GM19468 (cell line): ENCODE results near the gene RNF208.
A peak's percentile ranks its signal among the peaks of the same experiment; 100 is the strongest.

Experiments used
- ATAC-seq: cut with Tn5 transposase; IDR thresholded peaks from one replicate; pipeline ENCODE4 v1.9.1; 2021; ENCODE audit warnings: mild to moderate bottlenecking, moderate library complexity, moderate number of reproducible peaks; ENCODE audit not compliant: unreplicated experiment; ENCODE audit errors: extremely low read depth

RNF208 gene

DNA sequence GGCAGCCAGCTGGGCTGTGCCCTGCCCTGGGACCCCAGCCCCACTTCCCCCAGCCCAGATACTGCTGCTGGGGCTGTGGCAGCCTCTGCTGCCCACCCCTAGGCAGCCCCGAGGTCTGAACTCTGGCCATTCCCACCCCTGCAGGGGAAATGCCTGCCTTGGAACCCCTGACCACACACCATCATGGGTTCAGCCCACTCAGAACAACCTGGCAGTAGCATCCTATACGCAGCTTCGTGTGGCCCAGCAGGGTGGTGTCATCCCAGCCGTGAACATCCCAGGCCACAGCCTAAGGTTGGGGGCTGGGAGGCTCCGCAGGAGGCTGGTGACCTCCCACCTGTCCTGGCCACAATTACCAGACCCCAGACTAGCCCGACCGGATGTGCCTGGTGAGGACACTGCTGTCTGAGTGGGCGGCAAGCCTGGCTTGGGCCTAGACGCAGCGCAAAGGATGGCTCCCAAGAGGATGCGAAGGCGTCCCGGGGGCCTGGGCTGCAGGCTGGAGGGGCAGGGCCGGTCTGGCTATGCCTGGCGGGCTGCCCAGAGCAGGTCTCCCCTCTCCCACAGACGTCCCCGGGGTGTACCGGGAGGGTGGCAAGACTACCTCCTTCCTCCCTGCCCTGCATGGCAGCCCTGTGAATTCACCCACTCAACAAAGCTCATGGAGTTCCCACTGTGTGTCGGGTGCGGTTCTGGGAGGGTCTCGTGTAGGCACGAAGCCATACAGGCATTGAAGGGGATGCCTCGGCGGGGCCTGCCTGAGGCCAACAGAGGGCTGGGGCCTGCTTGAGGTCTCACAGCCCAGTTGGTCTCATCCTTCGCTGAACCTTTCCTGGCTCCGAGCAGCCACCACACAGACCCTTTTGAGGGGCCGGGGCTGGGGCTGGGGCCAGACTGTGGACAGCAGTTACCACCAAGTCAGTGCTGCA, 7.2 kb upstream of the RNF208 start:
- ATAC-seq = no peak

DNA sequence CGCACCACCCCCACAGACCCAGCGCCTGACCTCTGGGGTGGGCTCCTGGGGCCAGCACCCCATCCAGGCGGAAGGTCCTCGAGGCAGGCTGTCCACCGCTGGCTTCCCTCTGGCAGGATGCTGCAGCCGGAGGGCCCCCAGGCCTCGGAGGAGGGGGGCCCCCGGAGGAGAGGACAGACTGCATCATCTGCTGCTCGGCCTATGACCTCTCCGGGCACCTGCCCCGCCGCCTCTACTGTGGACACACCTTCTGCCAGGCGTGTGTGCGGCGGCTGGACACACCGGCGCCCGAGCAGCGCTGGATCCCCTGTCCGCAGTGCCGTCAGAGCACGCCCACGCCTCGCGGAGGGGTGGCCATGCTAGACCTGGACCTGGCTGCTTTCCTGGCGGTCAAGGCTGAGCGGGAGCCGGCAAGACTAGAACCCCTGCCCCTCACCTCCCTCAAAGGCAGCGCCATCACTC, 6.5 kb upstream of the RNF208 start:
- no peak for ATAC-seq

DNA sequence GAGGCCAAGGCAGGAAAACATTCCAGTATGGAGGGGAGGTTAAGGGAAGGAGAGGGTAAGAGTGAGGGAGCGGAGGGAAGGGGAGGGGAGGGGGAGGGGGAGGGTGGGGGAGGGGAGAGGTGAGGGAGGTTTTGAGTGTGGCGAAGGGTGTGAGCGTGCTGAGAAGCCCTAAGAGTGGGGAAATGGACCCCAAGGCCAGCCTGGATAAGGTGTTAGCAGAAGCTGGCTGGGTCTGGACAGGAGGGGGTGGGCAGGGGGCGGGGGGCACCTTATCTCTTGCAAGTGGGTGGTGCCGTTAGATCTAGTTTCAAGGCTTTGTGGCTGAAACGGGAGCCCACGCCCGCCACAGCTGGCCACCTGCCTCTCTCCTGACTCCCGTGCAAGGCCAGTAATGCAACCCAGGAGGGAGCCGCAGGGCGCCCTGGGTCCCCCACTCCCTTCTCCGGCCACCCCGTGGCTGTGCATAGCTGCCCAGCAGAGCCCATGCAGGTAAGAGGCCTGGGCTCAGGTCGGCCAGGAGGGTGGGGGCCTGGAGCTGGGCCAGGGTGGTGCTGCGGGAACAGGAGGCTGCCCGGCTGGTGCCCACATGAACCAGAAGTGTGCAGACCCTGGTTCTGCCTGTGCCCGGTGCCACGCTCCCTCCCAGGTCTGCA, 5.9 kb upstream of the RNF208 start:
- no peak for ATAC-seq

DNA sequence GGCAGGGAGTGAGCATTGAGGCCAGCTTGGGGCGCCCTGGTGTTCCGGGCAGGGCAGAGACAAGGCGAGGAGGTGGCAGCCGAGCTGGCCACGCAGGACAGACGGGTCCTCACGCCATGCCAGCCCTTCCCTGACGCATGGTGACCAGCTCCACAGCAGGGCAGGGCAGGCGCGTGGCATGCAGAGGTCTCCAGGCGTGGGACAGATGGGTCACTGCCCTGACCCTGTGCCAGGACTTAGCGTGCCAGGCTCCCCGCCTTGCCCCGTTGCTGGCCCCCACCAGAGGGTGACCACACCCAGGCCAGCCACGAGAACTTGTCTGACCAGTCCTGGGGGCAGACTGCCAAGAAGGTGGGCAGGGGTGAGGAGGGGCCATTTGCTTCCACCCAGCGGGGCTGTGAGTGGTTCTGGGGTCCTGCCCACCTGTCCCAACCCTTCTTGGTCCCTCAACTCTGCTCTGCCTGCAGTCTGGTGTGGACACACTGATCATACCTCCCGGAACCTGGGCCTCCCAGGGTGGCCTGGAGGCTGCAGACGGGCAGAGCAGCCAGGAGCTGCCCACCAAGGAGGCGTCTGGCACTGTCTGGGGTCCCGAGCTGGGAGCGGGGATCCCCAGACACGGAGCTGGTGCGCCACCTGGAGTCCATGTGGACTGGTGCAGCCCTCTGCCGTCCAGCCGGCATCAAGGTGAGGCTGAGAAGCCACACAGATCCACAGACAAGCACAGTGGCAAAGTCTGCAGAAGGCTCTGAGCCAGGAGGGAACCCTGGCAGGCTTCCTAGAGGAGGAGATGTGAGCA, 5.2 kb upstream of the RNF208 start, which contains the start of gene RNF224:
Gene RNF224, plus strand, starts transcription at position 449 of the 799 bp plus-strand sequence. CDS start 834 bp downstream, outside the sequence.
- no peak for ATAC-seq

DNA sequence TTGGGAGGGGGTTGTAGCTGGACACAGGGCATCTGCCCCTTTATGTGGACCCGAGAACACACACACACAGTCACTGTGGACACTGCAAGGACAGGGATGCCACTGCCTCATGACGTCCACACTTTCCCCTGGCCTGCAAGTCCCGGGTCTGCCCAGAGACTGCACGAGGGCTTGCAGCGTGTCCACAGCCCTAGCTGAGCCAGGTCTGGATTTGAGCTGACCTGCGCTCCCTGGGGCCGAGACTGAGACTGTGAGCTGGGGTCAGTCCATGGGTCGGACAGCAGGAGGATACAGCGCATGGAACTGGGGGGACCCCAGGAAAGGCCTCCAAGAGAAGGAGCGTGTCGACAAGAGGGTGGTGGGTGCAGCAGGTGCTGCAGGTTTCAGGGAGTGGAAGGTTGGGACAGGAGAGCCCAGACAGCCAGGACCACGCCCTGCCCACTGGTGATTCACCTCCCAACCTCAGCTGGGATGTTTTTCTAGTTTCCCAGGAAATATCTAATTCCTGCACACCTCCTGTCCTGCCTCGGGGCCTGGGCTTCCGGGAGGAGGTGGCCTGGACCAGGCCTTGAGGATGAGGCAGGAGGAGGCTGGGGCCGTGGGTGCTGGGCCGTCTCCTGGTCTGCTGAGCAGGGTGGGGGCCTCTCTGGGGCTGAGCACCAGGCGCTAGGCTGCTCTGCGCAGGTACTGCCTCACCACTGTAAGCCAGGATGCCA, 4.5 kb upstream of the RNF208 start:
- no peak for ATAC-seq

DNA sequence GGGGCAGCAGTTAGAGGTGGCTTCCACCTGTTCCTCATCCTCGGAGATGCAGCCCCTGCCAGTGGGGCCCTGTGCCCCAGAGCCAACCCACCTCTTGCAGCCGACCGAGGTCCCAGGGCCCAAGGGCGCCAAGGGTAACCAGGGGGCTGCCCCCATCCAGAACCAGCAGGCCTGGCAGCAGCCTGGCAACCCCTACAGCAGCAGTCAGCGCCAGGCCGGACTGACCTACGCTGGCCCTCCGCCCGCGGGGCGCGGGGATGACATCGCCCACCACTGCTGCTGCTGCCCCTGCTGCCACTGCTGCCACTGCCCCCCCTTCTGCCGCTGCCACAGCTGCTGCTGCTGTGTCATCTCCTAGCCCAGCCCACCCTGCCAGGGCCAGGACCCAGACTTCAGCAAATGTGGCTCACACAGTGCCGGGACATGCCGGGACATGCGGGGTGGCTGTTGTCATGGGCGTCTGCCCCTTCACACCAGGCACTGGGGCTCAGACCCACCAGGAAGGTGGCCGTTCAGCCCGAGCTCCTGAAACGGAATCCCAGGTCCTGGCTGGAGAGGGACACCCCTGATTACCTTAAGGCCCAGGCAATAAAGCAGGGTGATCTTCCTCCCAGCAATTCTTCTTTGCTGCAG, 3.8 kb upstream of the RNF208 start:
- ATAC-seq = no peak

DNA sequence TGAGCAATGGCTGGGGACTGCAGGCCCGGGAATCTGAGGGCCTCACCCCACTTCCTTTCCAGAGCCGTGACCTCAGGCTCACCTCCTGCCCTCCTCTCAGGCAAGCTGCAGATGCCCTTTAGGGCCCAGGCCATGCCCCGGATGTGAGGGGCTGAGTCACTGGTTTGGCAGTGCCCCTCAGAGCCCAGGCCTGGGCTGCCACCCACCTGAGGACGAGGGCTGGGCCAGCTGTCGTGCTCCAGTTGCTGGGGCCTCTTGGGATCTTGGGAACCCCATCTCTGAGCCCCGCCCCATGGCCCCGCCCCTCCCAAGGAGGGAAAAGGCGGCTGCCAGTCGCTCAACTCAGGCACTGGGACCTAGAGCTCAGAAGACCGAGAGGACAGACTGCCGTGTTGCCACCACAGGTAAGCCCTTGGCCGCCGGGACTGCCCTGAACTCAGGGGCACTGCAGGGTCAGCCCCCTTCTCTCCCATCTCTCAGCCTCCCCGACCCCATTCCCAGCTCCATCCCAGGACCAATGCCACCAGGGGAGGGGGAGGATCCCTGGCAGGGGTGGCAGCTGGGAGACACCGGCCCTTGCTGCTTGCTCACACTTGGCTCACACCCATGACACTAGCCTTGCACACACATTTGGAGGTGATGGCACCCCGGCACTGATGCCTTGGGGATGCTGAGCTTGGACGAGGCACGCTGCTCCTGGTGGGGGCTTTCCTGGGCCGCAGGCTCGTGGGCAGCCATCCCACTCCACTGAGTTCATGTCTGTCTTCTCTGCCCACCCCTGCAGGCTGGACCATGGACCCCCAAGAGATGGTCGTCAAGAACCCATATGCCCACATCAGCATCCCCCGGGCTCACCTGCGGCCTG, 3.0 kb upstream of the RNF208 start, which contains the start of gene CYSRT1:
Gene CYSRT1, plus strand, starts transcription at position 345 of the 865 bp plus-strand sequence. Its CDS starts 448 bp downstream, at position 793.
- ATAC-seq = no peak

DNA sequence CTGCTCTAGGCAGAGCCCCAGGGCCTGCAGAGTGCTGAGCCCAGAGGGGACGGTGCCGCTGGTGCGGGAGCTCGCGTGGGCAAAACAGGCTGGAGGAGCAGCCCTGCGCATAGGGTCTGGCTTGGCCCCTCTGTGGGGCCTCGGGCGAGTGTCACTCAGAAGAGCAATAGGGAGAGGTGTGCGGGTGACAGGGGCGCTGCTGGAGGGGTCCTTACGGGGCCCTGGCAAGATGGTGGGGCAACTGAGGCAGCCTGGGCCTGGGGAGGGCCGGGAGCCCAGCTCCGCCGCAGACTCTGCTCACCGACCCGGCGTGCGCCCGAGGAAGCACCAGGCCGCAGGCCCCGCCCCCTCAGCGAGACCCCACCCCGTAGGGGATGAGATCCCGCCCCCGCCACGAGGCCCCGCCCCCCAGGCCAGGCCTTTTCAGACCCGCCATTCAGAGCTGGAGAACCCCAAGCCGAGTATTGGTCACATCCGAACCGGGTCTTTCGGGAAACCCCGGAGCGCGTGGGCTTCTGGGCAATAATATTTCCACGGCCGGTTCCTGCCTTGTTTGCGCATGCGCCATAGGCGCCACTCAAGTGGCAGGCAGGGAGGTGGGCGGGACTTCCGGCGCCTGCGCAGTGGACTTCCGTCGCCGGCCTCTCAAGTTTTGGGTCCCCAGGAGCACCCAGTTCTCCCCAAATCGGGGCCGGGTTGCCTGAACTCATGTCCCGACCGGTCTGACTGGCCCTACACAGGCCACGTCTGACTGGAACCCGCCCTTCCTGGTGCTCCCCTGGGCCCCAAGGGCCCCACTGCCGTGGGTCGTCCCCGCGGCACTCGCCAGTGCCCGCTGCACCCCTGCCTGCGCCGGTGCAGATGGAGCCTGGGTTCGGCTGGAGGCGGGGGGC, 1.3 kb upstream of the RNF208 start:
- ATAC-seq = peak; percentile 66

DNA sequence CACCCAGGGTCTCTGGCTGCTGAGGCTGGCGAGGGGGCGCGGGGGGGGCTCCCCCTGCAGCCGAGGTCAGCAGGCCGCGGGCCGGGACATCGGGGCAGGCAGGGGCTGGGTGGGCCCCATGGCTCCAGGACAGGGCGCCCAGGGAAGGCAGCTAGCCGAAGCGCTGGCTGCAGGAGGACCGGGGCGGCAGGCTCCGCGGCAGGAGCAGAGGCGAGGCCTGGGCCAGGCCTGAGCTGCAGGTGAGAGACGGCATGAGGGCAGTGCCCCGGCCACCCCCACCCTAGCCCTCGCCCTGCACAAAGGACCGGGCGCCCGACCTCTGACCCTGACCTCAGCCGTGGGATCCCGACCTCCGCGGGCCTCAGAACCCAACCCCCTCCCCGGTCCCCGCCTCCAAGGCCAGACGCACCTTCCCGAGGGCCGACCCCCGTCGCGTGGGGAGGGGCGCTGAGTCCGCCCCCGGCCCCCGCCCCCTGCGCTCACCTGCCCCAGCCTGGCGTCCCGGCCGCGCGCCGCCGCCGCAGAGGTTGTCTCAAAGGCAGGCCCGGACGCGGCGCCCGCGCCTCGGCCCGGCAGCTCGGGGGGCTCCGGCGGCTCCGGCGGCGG, 431 bp downstream of the RNF208 start:
- no peak for ATAC-seq

DNA sequence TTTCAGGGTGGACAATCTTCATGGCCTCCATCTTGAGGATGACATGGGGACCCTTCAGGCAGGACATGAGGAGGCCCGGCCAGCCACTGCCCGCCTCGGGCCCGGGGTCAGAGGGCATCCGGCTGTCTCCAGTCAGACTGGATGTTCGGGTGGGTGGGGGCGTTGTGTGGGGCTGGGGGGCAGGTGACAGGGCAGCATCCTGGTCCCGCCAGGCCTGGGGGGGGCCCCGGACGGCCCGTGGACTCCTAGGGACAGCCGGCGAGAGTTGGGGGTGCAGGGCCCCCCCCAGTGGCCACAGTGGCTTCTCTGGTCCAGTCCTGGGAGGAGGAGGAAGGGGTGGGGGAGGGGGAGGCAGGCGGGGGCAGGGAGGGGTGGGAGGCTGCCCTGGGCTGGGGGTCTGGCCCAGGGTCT, 940 bp downstream of the RNF208 start:
- no peak for ATAC-seq

DNA sequence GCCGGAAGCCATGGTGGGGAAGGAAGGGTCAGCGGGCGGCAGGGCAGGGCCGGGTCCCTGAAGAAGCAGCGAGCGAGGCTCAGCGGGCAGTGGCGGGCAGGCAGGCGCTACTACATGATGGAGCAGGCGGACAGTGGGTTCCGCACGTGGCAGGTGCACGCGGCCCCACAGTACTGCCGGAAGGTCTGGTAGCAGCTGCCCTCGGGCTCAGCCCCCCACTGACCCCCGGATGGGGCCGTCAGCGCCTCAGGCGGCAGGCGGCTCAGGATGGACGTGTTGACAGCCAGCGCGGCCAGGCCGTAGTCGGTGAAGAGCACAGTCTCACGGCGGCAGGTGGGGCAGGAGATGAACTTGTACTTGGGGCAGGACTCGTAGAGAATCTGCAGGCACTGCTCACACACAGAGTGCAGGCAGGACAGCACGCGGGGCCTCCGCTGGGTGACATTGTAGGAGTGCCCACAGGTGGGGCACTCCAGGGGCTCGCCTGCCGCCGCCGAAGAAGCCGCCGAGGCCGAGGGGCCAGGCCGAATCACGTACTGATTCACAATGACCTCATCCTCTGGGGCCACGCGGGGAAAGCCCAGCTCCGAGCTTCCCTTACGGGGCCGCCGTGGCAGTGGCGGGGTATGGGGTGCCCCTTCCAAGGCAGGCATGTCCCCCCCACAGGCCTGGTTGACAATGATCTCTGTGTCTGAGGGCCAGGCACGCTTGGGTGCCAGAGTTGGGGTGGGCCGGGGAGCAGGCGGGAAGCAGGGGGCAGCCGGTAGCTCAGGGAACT, 1.5 kb downstream of the RNF208 start:
- no peak for ATAC-seq

DNA sequence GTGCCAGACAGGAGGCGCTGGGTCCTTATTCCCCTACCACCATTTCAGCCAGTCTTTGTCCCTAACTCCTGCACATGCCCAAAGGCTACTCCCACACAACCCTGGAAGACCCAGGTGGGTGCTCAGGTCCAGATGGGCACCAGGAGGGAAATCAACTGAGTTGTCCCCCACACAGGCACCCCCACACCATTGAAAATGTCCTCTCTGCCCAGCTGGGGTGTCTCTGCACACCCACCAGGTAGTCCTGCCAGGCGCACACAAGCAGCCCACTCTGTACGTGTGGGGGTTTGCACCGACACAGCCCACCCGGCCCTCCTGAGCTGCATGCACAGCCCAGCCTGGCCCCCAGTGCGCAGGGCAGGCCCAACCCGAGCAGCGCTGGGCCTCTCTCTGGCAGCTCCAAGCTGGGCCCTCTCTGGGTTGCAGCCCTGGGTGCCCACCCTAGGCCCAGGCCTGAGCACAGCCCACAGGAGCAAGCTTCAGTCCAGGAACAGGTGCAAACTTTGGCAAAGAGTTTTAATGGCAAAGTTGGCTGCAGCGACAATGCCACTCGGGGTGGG, 2.2 kb downstream of the RNF208 start:
- no peak for ATAC-seq

DNA sequence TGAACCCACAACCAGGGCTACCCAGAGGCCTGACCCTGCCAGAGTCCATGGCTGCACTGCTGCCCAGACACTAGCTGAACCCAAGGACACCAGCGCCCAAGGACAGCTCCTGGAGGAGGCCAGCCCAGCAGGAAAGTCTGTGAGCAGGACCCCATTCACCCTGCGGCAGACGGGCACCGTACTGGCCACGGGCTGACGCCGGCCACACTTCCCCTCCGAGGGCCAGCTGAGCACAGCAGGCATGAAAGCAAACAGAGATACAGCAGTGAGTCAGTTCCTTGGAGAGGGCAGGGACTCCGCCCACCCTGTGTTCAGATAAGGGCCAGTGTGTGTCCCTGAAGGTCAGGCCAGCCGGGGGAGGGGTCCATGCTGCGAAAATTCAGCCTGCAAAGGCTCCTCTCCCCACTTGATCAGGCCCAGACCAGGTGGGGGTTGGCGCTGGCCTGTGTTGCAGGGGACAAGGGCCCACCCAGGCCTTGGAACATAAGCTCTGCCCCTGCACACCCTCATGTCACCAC, 3.2 kb downstream of the RNF208 start:
- no peak for ATAC-seq

DNA sequence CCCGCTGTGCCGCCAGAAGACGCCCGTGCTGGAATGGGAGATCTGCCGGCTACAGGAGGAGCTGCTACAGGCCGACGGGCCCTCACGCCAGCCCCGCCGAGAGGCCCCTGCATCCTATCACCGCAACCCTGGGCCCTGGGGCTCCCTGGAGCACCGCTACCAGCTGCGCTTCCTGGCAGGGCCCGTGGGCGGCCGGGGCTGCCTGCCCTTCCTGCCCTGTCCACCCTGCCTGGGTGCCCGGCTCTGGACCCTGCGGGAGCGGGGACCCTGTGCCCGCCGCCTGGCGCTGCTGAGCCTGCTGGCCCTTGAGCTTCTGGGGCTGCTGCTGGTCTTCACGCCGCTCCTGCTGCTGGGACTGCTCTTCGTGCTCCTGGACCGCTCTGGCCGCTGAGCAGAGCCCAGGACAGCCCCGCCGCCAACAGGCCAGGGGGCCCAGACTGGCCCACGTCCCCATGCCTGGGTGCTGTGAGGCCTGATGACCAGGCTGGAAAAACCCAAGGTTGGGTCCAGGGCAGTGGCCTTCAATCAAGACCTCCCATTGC, 3.8 kb downstream of the RNF208 start:
- ATAC-seq = no peak
